ENCODE results near the gene USP17L22.
"Not testable (repeated sequence)": the region's sequence is repeated elsewhere in the genome, so short reads cannot be mapped to it uniquely, and the experiment has no call there.

- not testable (repeated sequence) for TF ChIP-seq CTCF (IDR thresholded peaks at IDR 0.05; ENCODE audit: low read depth, low read length, missing input control); REST (IDR thresholded peaks at IDR 0.05); EGR1 (IDR thresholded peaks at IDR 0.05; ENCODE audit: low read depth in 2 of 2); MAX (IDR thresholded peaks at IDR 0.05); JUND (IDR thresholded peaks at IDR 0.05); HNF4A (conservative IDR thresholded peaks at IDR 0.05); RXRA (IDR thresholded peaks at IDR 0.05)
Observed at GRCh38 chr4:9238461-9238860, 29.0 kb upstream of the USP17L22 start.

Measured in liver (tissue), 3 donors.